ENCODE measurements around the gene RBM28. TPM values are rescaled to one million over a fixed set of nuclear protein-coding genes. Genes with fewer than 3 reads are reported as not detected.

RBM28 gene
- total and polyA plus RNA-seq, 7 experiments from 2014 or later, result 9.0 to 51.0 (median 32.6) TPM

DNA sequence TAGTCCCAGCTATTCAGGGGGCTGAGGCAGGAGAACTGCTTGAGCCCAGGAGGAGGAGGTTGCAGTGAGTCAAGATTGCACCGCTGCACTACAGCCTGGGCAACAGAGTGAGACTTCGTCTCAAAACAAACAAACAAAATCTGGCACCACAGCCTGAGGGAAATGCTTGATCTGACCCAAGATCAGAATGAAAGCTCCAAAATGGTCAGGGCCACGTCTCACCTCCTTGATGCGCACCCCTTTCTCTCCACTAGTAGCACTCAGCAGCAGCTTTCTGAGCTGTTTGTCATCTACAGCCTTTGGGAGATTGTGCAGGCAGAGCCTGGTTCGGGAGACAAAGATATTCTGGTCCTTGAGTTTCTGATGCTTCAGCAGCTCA lies 22.7 kb downstream of the RBM28 start:
- H3K9me3 Mint-ChIP-seq, result no peaks in the 10 kb centered on the region
- H3K4me3 Mint-ChIP-seq, result peak overlapping the region in 2 of 10 donors; percentile 21 to 53
- H3K36me3 Mint-ChIP-seq, result peaks cover 12 to 66% (median 52%) of the 10 kb centered on the region in 5 donors

DNA sequence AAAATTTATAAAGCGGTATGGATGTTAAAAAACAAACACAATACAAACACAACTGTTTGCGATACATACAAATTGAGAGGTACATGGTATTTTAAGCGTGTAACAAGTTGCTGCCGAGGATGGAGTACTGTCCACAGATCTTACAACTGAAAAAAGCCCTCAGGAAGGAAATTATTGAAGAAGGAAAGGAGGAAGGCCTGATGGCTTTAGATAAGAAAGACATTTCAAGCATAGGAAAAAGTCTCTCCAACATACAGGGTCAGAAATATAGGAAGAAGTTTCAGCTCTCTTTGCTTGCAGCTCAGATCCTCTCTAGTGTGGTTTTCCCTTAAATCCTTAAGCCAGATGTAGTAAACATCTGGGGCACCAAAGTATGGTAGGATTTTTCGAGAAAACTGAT lies 25.0 kb downstream of the RBM28 start:
- Histone ChIP-seq H3K27ac (ENCODE audit: low read depth, low read length) (no peak overlapping the region), H3K27me3 (ENCODE audit: control insufficient read depth in 2 of 2, insufficient read depth in 2 of 2, low read length in 2 of 2) (no peaks in the 10 kb centered on the region), H3K4me1 (ENCODE audit: control insufficient read depth in 2 of 2, insufficient read depth in 2 of 2, low read length in 2 of 2) (peaks cover 5 to 33% of the 10 kb centered on the region in 2 donors), H3K9me3 (ENCODE audit: control insufficient read depth in 2 of 3, low read length in 3 of 3) (no peaks in the 10 kb centered on the region), H3K4me3 (ENCODE audit: low read length) (no peak overlapping the region), H3K36me3 (ENCODE audit: control insufficient read depth in 2 of 3, insufficient read depth in 3 of 3, low read length in 3 of 3) (peaks cover 23 to 82% (median 44%) of the 10 kb centered on the region in 3 experiments)
- POLR2A ChIA-PET, result interaction anchor here (0.6 to 0.7 kb wide), 2 partner anchors 9 to 12 kb away, joined by 3 to 5 read pairs; no protein-coding TSS in a partner anchor
- no peak for DNase-seq
- Mint-ChIP-seq H3K9me3 (no peaks in the 10 kb centered on the region), H3K4me1 (peaks cover 17 to 43% (median 27%) of the 10 kb centered on the region in 7 donors), H3K27me3 (no peaks in the 10 kb centered on the region), H3K27ac (peak overlapping the region in 5 of 9 donors; percentile 20 to 73 (median 63)), H3K4me3 (no peak overlapping the region), H3K36me3 (peaks cover 17 to 66% (median 53%) of the 10 kb centered on the region in 5 donors)
- CTCF ChIA-PET, result no interaction called here
- intact Hi-C loops (cut with micrococcal nuclease), result no loop called here
- ATAC-seq, result no peak

More for the DNA sequence above, 22.7 kb downstream of the RBM28 start:
- no peaks in the 10 kb centered on the region for H3K9me3 ChIP-seq (ENCODE audit: control insufficient read depth in 2 of 3, low read length in 3 of 3)
- peaks cover 18 to 83% (median 38%) of the 10 kb centered on the region in 3 experiments for H3K36me3 ChIP-seq (ENCODE audit: control insufficient read depth in 2 of 3, insufficient read depth in 3 of 3, low read length in 3 of 3)
- DNase-seq (no peak), ATAC-seq (peak; percentile 12)
- peaks cover 5 to 33% of the 10 kb centered on the region in 2 donors for H3K4me1 ChIP-seq (ENCODE audit: control insufficient read depth in 2 of 2, insufficient read depth in 2 of 2, low read length in 2 of 2)
- no peaks in the 10 kb centered on the region for H3K27me3 Mint-ChIP-seq
- no peak overlapping the region for H3K27ac ChIP-seq (ENCODE audit: low read depth, low read length)
- no peak overlapping the region for H3K4me3 ChIP-seq (ENCODE audit: low read length)
- intact Hi-C loops (cut with micrococcal nuclease), result loop anchor here in 1 of 2 donors (10.0 kb wide), 1 partner anchor 616 kb away; no protein-coding TSS in a partner anchor
- ChIA-PET CTCF (no interaction called here), POLR2A (no interaction called here)
- H3K27me3 ChIP-seq (ENCODE audit: control insufficient read depth in 2 of 2, insufficient read depth in 2 of 2, low read length in 2 of 2), result no peaks in the 10 kb centered on the region
- peaks cover 17 to 38% (median 27%) of the 10 kb centered on the region in 7 donors for H3K4me1 Mint-ChIP-seq
- H3K27ac Mint-ChIP-seq, result peak overlapping the region in 5 of 9 donors; percentile 2 to 75 (median 56)

DNA sequence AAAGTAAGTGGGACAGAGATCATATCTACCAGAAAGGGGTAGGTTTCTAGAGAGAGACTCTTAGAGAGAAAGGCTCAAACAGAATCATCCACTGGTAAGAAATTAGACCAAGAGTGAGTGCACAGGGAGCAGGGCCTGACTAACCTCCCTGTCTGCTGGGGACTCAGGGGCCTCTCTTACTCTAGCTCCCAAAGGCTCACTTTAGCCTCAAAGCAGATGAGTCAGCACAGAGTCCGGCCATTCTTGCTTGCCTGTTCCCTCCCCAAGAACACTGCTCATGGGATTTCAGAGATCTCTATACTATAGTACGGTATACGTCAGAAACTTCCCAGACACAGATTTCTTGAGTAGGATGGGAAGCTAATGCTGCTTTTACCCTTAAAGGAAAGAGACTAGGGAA lies 32.7 kb downstream of the RBM28 start:
- no peaks in the 10 kb centered on the region for H3K27me3 Mint-ChIP-seq
- CTCF ChIA-PET, result no interaction called here
- no peaks in the 10 kb centered on the region for H3K4me1 ChIP-seq (ENCODE audit: control insufficient read depth in 2 of 2, insufficient read depth in 2 of 2, low read length in 2 of 2)
- DNase-seq, result no peak
- intact Hi-C loops (cut with micrococcal nuclease), result no loop called here
- no peaks in the 10 kb centered on the region for H3K27me3 ChIP-seq (ENCODE audit: control insufficient read depth in 2 of 2, insufficient read depth in 2 of 2, low read length in 2 of 2)
- peaks cover 8 to 89% (median 42%) of the 10 kb centered on the region in 3 experiments for H3K36me3 ChIP-seq (ENCODE audit: control insufficient read depth in 2 of 3, insufficient read depth in 3 of 3, low read length in 3 of 3)
- no peaks in the 10 kb centered on the region for H3K9me3 Mint-ChIP-seq
- H3K4me3 ChIP-seq (ENCODE audit: low read length), result no peak overlapping the region
- peaks cover 0 to 6% (median 0%) of the 10 kb centered on the region in 7 donors for H3K4me1 Mint-ChIP-seq
- H3K27ac Mint-ChIP-seq, result no peak overlapping the region
- H3K36me3 Mint-ChIP-seq, result peaks cover 16 to 86% (median 51%) of the 10 kb centered on the region in 5 donors
- no peak overlapping the region for H3K27ac ChIP-seq (ENCODE audit: low read depth, low read length)
- ATAC-seq, result no peak
- H3K9me3 ChIP-seq (ENCODE audit: control insufficient read depth in 2 of 3, low read length in 3 of 3), result no peaks in the 10 kb centered on the region
- H3K4me3 Mint-ChIP-seq, result no peak overlapping the region
- POLR2A ChIA-PET, result no interaction called here

DNA sequence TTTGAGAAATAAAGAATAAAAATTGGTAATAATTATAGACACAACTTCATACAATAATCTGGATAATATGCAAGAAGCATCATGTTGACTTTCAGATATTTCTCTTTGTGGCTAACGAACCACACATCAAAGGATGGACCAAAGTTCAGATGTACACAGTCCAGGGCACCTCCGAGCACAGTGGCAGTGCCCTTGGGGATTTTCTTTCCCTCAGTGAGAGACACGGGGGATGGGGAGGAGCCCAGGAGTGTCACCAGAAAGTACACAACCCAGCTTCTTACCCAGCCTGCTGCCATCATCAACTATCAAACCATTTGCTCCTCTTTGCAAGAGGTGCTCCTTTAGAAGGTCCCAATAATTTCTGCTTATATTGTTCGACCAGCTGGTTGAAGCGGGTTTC lies 33.2 kb downstream of the RBM28 start:
- ATAC-seq (no peak), DNase-seq (no peak)
- Histone ChIP-seq H3K4me3 (ENCODE audit: low read length) (no peak overlapping the region), H3K27me3 (ENCODE audit: control insufficient read depth in 2 of 2, insufficient read depth in 2 of 2, low read length in 2 of 2) (no peaks in the 10 kb centered on the region), H3K4me1 (ENCODE audit: control insufficient read depth in 2 of 2, insufficient read depth in 2 of 2, low read length in 2 of 2) (no peaks in the 10 kb centered on the region), H3K36me3 (ENCODE audit: control insufficient read depth in 2 of 3, insufficient read depth in 3 of 3, low read length in 3 of 3) (peaks cover 7 to 89% (median 39%) of the 10 kb centered on the region in 3 experiments), H3K27ac (ENCODE audit: low read depth, low read length) (no peak overlapping the region), H3K9me3 (ENCODE audit: control insufficient read depth in 2 of 3, low read length in 3 of 3) (no peaks in the 10 kb centered on the region)
- Mint-ChIP-seq H3K9me3 (no peaks in the 10 kb centered on the region), H3K4me3 (no peak overlapping the region), H3K27ac (no peak overlapping the region), H3K36me3 (peaks cover 16 to 86% (median 48%) of the 10 kb centered on the region in 5 donors), H3K4me1 (peaks cover 0 to 6% (median 0%) of the 10 kb centered on the region in 7 donors), H3K27me3 (no peaks in the 10 kb centered on the region)
- ChIA-PET CTCF (no interaction called here), POLR2A (no interaction called here)
- intact Hi-C loops (cut with micrococcal nuclease), result no loop called here

DNA sequence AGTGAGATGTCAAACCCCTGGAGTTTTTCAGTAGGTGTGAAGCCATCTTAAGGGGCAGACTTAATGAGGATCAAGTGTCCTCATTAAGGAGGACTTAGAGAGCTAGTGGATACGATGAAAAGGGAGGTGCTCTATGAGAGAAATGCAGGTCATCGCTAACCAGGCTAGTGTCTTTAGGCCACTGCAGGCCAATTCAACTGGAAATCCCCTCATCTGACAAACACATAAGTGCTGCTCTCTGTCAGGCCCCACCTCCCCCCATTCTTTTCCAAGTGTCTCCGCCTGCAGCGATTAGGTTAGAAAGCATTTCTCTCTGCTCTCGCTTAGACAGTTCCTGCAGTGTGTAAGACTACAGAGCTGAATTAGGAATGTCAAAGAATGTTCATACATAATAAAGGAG lies 33.7 kb downstream of the RBM28 start:
- H3K9me3 Mint-ChIP-seq, result no peaks in the 10 kb centered on the region

DNA sequence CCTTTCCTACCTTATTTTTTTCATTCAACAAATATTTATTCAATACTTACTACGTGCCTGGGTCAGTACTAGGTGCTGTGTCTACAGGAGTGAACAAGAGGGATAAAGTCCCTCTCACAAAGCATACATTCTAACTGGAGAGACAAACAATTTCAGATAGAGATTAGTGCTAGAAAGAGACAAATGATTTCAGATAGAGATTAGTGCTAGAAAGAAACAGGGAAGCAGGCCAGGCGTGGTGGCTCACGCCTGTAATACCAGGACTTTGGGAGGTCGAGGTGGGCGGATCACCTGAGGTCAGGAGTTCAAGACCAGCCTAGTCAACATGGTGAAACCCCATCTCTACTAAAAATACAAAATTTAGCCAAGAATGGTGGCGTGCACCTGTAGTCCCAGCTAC lies 34.6 kb downstream of the RBM28 start:
- CTCF ChIA-PET, result no interaction called here
- intact Hi-C loops (cut with micrococcal nuclease), result no loop called here
- Histone ChIP-seq H3K9me3 (ENCODE audit: control insufficient read depth in 2 of 3, low read length in 3 of 3) (no peaks in the 10 kb centered on the region), H3K27me3 (ENCODE audit: control insufficient read depth in 2 of 2, insufficient read depth in 2 of 2, low read length in 2 of 2) (no peaks in the 10 kb centered on the region), H3K27ac (ENCODE audit: low read depth, low read length) (no peak overlapping the region), H3K4me3 (ENCODE audit: low read length) (no peak overlapping the region), H3K36me3 (ENCODE audit: control insufficient read depth in 2 of 3, insufficient read depth in 3 of 3, low read length in 3 of 3) (peaks cover 0 to 86% (median 32%) of the 10 kb centered on the region in 3 experiments), H3K4me1 (ENCODE audit: control insufficient read depth in 2 of 2, insufficient read depth in 2 of 2, low read length in 2 of 2) (no peaks in the 10 kb centered on the region)
- Mint-ChIP-seq H3K36me3 (peaks cover 10 to 79% (median 41%) of the 10 kb centered on the region in 5 donors), H3K4me3 (no peak overlapping the region), H3K27me3 (no peaks in the 10 kb centered on the region), H3K4me1 (peaks cover 0 to 2% (median 0%) of the 10 kb centered on the region in 7 donors), H3K27ac (peak overlapping the region in 2 of 9 donors; percentile 1 to 38), H3K9me3 (no peaks in the 10 kb centered on the region)
- DNase-seq (no peak), ATAC-seq (no peak)
- POLR2A ChIA-PET, result interaction anchor here (0.5 kb wide), 1 partner anchor 9 kb away, joined by 3 read pairs; no protein-coding TSS in a partner anchor

More for the DNA sequence above, 33.7 kb downstream of the RBM28 start:
- ChIA-PET CTCF (no interaction called here), POLR2A (no interaction called here)
- Histone ChIP-seq H3K27me3 (ENCODE audit: control insufficient read depth in 2 of 2, insufficient read depth in 2 of 2, low read length in 2 of 2) (no peaks in the 10 kb centered on the region), H3K36me3 (ENCODE audit: control insufficient read depth in 2 of 3, insufficient read depth in 3 of 3, low read length in 3 of 3) (peaks cover 1 to 89% (median 39%) of the 10 kb centered on the region in 3 experiments), H3K4me3 (ENCODE audit: low read length) (no peak overlapping the region), H3K27ac (ENCODE audit: low read depth, low read length) (no peak overlapping the region), H3K4me1 (ENCODE audit: control insufficient read depth in 2 of 2, insufficient read depth in 2 of 2, low read length in 2 of 2) (no peaks in the 10 kb centered on the region), H3K9me3 (ENCODE audit: control insufficient read depth in 2 of 3, low read length in 3 of 3) (no peaks in the 10 kb centered on the region)
- peak overlapping the region in 1 of 9 donors; percentile 58 for H3K27ac Mint-ChIP-seq
- ATAC-seq (no peak), DNase-seq (no peak)
- H3K4me1 Mint-ChIP-seq, result peaks cover 0 to 4% (median 0%) of the 10 kb centered on the region in 7 donors
- peaks cover 13 to 86% (median 44%) of the 10 kb centered on the region in 5 donors for H3K36me3 Mint-ChIP-seq
- no peaks in the 10 kb centered on the region for H3K27me3 Mint-ChIP-seq
- no peak overlapping the region for H3K4me3 Mint-ChIP-seq
- intact Hi-C loops (cut with micrococcal nuclease), result no loop called here

DNA sequence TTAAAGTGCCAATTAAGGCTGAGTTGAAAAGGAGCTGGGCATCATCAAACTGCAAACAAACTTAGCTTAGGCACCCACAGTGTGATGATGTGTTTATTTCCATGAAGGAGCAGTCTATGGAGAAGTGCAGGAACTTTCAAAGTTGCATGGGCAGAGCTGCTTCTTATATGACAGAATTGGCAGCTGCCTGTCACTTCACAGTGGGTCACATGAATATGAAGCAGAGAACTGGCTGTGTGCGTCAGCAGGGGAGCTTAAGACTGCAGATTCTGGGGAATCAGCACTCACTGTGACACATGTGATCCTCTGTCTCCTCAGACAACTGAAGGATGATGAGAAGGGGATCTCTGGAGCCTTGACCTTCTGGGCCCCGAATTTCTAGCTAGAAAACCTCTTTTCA lies 36.6 kb downstream of the RBM28 start:
- peak overlapping the region in 4 of 9 donors; percentile 4 to 63 (median 32) for H3K27ac Mint-ChIP-seq
- H3K36me3 Mint-ChIP-seq, result peaks cover 5 to 65% (median 32%) of the 10 kb centered on the region in 5 donors
- no peaks in the 10 kb centered on the region for H3K9me3 Mint-ChIP-seq
- Histone ChIP-seq H3K9me3 (ENCODE audit: control insufficient read depth in 2 of 3, low read length in 3 of 3) (no peaks in the 10 kb centered on the region), H3K4me1 (ENCODE audit: control insufficient read depth in 2 of 2, insufficient read depth in 2 of 2, low read length in 2 of 2) (no peaks in the 10 kb centered on the region), H3K27ac (ENCODE audit: low read depth, low read length) (no peak overlapping the region), H3K36me3 (ENCODE audit: control insufficient read depth in 2 of 3, insufficient read depth in 3 of 3, low read length in 3 of 3) (peaks cover 0 to 81% (median 27%) of the 10 kb centered on the region in 3 experiments), H3K27me3 (ENCODE audit: control insufficient read depth in 2 of 2, insufficient read depth in 2 of 2, low read length in 2 of 2) (no peaks in the 10 kb centered on the region), H3K4me3 (ENCODE audit: low read length) (no peak overlapping the region)
- DNase-seq (no peak), ATAC-seq (no peak)
- intact Hi-C loops (cut with micrococcal nuclease), result no loop called here
- H3K27me3 Mint-ChIP-seq, result no peaks in the 10 kb centered on the region
- ChIA-PET CTCF (no interaction called here), POLR2A (no interaction called here)
- H3K4me3 Mint-ChIP-seq, result no peak overlapping the region
- H3K4me1 Mint-ChIP-seq, result peaks cover 0 to 2% (median 0%) of the 10 kb centered on the region in 7 donors
